Inflammatory macrophage (primary cell): ENCODE measurements around the gene UBL7.
A peak's percentile ranks its signal among the peaks of the same experiment; 100 is the strongest.
"Not testable (repeated sequence)": the region's sequence is repeated elsewhere in the genome, so short reads cannot be mapped to it uniquely, and the experiment has no call there.

ENCODE experiments used
- DNase-seq, 2 donors: peaks; one replicate each; pipeline ENCODE4 v3.0.0-alpha.2; 2020 to 2022

Gene UBL7

GRCh38 chr15:74463634-74464033, 2.7 kb upstream of the UBL7 start:
- DNase-seq = no peak

DNA sequence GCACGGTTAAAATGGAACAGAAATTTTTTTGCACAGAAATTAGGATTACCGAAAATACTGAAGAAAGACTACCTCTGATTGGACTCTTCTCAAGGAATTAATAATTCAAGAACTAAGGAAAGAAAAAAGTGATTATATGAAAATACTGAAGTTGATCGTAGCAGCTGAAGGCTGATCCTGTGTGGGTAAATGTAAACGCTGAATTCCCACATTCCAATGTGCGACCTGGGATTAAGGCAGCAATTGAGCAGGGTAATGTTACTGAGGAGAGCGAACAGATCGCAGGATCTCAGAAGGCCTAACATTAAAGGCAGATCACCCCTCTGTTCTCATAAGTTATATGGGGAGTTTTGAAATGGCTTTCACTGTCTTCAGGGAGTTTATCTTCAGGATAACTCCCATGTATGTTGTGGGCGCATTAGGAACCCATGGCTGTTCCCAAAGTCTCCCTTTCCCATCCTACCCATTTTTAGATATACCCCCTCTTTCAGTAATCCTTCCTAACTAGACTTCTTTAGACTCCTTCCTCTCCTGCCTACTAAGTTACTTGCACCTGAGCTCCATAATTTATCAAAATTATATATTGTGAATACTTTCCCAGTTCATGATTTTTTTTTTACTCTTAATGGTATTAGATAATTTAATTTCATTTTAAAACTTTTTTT, 1.0 kb upstream of the UBL7 start:
- DNase-seq = no peak

GRCh38 chr15:74460298-74460697, 662 bp downstream of the UBL7 start:
- DNase-seq = no peak

GRCh38 chr15:74459798-74460197, 1.2 kb downstream of the UBL7 start:
- DNase-seq = not testable (repeated sequence)

GRCh38 chr15:74458473-74458872, 2.5 kb downstream of the UBL7 start:
- DNase-seq = no peak

DNA sequence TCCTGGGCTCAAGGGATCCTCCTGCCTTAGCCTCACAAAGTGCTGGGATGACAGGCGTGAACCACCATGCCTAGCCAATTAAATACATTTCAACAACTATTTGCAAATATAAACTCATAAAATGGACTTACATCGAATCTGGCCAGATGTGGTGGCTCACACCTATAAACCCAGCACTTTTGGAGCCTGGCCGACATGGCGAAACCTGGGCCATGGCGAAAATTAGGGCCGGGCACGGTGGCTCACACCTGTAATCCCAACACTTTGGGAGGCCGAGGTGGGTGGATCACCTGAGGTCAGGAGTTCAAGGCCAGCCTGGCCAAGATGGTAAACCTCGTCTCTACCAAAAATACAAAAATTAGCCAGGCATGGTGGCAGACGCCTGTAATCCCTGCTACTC, 3.9 kb downstream of the UBL7 start:
- DNase-seq = not testable (repeated sequence)

DNA sequence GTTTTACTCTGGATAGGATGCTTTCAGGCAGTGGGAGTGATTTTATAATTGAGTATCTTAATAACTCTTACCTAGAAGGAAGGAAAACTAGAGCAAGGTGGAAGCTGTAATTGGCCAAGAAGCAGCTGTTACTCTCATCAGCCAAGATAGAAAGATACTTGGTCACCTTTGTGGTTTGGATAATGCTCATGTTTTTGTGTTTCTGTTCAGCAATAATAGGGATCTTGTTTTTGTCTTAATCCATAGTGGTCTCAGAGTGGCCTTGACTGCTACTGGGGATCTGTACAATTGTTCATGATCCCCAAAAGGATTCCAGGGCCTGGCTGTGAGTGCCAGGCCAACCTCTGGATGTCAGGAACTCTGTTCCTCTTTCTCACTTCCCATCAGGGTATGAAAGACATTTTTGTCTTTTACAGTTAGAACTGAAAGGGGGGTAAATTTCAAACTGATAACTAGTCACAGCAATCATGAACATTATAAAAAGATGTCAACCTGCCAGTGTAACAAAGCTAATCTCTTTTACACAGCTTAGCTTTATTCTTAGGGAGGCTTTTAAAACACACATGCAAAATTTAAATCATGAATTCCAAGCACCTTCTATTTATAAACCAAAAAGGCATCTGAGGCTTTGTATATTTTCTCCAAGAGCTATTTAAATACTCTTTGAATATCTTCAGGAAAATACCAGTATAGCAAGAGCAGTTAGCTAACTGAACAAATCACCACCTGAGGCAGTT, 6.0 kb downstream of the UBL7 start:
- DNase-seq = no peak

DNA sequence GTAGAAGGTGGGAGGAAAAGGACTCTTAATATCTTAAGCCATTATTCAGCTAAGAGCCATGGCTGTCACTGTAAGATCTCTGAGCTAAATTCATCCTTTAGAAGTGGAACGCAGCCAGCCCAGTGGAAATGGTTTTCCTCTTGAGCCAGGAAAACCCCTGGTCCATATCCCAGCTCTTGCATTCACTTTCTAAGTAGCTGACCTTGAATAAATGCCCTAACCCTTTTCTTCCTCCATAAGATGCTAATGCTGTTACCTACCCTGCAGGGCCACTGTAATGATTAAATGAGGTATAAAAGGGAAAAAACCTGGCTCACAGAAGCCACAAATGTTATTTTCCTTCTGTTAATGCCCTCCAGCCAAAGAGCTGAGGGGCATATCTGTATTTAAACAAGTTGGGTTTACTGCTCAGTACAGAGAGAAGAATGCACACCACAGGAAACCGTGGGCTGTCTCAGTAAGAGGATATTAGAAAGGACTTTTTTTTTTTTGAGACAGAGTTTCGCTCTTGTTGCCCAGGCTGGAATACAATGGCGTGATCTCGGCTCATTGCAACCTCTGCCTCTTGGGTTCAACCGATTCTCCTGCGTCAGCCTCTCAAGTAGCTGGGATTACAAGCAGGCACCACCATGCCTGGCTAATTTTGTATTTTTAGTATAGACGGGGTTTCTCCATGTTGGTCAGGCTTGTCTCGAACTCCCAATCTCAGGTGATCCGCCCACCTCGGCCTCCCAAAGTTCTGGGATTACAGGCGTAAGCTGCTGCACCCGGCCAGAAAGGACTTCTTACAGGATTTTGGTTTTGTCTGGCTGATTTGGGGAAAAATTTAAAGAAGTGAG, 6.8 kb downstream of the UBL7 start:
- peak; percentile 39 for DNase-seq

DNA sequence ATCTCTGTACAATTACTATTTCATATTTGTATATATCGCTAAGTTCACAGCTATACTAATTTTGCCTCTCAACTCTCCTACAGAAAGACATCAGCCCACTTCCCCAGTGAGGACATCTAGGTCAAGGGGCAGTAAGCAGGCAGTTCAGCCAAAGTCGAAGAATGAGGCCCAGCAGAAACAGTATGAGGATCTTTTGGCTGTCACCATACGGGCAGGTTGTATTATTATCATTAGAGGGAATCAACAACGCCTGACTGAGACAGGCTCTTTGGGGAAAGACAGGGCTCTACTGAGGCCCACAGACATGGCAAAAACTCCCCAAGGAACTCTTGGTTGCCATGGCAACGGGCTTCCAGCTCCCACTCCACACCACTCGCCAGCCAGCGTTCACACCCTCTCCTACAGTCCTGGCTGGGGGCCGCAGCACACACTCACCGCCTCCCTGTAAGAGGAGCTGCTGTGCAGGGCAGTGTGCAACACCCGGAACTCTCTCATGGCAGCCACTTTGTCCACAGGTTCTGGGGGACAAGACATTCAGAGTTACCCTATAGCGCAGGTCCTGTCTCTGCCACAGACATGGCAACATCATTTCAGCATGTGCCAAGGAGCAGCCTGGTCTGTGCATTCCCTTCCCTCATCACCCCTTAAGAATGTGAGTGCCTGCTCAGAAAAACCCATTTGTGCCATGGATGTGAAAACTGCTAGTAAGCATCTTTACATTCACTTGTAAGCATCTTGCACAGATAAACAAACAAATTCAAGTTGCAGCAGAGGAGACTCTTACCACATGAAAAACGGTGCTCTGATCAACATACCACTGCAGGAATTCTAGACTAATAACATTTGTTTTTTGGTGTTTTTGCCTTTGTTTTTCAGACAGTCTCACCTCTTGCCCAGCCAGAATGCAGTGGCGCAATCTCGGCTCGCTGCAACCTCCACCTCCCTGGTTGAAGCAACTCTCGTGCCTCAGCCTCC, 8.8 kb downstream of the UBL7 start:
- DNase-seq = peak in 1 of 2 donors; percentile 38

DNA sequence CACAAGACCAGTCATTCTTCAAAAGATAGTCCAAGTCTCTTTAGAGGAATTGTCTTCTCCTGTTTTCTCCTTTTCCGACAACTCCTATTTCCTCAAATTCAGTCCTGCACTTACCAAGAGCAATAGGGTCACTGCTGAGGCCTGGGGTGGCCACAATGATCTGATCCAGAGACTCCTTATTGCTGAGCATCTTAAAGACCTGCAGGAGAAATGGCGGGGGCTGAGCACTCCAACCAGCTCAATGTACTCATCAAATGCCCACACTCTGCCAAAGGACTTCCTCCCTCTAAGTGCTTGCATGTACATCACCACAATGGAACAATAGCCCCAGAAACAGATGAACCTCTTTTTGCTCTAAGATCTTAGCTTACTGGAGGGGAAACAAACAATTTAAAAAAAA, 9.6 kb downstream of the UBL7 start:
- DNase-seq = peak in 1 of 2 donors; percentile 44

GRCh38 chr15:74449643-74450205, 11.2 kb downstream of the UBL7 start:
- no peak for DNase-seq

DNA sequence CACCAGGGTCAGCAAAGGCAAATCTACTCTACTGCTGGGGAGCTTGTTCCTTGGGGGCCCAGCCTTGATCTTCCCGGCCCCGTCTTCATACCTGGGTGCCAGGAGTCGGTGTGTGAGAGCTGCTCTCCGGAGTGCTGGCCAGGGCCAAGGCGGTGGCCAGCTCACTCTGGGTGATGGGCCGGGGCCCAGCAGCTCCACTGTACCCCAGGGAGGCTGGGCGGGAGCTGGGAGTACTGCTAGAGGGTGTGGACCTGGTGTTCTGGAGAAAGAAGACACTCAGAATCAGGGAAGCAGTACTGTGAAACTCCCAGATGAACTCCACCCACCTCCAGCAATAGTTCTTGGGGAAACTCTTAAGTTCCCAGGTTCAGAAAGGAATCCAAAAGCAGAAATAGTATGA, 11.9 kb downstream of the UBL7 start:
- DNase-seq = no peak

GRCh38 chr15:74445816-74446763, 14.9 kb downstream of the UBL7 start:
- no peak for DNase-seq

DNA sequence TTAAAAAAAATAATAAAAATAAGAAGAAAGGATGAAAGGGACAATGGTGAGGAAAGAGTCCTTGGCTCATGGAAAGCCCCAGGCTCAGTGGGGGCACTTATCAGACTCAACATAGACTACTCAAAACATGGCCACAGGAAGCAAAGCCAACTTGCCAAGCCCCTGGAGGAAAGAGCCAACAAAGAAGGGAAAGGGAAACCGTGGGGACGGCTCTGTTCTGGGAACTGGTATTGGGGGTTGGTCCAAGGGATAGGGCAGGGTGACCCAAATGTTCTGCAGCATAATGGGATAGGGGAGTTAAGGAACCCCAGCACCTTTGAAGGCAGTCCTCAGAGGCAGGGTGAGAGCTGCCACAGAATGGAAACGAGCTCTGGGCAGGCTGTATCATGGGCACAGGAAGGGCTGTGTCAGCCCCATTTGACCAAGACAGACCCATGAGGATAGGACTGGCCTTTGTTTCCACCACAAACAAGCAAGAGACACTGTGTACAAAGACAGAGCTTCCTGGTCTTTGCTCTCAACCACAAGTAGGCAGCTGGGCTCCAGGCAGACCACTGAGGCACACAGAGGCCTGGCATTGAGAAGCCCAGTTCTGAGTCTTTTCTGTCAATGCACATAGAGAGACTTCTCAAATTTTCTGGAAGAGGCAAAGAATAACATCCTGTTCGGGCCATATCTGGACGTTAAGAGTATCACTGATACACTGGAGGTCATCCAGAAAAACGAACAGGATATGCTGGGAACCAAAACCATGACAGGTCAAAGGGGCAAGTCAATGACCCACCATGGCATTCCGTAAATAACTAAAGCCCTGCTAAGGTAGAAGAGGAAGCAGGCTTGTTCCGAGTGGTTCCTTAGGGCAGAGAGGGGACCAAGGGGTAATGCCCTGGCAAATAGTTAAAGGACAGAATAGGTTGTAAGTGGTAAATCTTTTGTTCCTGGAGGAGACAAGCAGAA, 16.6 kb downstream of the UBL7 start:
- no peak for DNase-seq

DNA sequence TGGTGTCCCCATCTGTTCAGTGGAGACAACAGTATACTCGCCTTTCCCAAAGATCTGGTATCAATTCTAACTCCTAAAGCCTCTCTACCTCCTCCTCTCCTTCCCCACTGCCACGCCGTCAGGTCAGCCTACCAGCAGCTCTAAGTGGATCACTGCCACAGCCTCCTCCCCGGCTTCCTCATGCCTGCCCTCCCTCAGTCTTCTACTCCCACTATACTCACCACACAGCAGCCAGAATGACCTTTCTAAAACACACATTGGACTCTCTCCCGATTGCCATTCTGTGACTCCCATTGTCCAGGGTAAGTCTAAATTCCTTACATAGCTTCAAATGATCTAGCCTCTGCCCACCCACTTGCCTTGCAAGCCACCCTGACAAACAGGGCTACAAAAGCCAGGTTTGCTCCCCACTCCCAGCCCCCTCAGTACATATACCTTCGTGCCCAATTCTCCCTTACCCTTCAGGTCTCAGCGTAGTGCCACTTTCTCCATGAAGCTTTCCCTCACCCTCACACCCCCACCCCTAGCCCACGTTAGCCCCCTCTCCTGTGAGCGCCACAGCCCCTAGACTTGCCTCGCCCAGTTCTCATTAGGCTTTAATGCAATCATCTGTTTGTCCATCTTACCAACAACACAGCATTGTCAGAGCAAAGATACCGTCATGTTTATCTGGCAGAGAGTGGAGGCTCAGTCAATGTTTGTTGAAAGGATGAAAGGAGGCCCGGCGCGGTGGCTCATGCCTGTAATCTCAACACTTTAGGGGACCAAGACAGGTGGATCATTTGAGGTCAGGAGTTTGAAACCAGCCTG, 17.7 kb downstream of the UBL7 start:
- no peak for DNase-seq

- no peak for DNase-seq
These were observed 18.4 kb downstream of the UBL7 start for GRCh38 chr15:74442604-74443003.

DNA sequence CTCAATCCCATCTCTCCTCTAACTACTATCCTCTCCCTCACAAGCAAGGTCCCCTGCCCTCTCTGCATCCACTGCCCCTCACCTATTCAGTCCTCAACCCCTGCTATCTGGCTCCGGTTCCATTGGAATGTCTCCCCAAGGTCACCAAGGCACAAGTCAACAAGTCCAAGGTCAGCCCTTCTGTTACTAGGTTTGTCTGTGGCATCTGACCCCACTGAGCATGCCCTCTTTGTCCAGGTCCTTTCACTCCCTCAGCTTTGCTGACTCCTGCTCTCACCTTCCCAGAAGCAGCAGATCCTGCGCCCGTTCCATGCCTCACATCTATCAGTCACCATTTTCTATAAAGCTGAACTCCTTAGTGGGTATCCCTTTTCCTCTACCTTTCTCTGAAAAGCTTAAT, 18.9 kb downstream of the UBL7 start:
- DNase-seq = no peak

DNA sequence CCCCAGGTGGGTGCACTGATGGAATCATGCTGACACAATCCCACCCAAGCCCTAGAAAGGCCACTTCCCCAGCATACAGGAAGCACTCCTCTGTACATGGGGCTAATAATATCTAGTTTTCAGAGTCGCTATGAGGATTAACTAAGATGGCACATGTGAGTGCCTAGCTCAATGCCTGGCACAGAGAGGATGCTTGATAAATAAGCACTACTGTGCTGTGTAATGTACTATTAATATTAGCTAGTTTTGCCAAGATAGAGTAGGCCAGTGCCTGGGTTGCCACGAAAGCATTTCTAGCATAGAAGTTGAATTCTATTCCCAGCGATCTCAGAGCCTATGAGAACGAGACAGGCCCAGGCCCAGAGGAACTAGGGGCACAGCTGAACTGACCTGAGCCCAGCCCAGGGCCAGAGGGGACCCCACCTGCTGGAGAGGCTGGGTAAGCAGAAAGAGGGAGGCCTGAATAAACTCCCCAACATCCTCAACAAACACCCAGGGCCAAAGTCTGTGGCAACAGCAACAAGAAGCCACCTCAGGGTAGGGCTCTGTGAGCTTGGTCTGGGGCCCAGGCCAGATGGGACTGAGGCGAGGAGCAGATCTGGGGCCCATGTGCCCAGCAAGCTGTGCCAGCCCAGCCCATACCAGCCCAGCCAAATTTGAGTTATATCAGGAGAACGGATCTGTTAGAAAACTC, 19.6 kb downstream of the UBL7 start:
- no peak for DNase-seq
